ENCODE measurements around the gene ABHD17B.
A peak's percentile ranks its signal among the peaks of the same experiment; 100 is the strongest.

Gene ABHD17B

DNA sequence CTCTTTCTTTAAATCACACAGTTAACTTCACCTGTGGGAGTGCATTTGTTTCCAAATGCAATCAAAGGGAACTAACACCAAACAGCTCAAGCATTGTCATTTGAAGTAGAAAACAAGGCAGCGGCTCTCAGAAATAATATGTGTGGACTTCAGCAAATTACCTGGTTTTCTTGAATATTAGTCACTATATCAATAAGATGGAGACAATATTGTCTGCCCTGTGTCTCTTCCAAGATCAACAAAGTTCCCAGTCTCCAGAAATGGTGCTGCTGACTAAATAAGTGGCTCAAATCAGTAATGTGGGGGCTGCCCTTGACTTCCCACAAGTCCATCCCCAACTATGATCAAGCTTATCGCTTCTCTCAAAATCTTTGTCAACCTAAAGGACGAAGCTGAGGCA, 89.6 kb downstream of the ABHD17B start:
- no peak for DNase-seq (ENCODE audit: low read depth in 2 of 2)

DNA sequence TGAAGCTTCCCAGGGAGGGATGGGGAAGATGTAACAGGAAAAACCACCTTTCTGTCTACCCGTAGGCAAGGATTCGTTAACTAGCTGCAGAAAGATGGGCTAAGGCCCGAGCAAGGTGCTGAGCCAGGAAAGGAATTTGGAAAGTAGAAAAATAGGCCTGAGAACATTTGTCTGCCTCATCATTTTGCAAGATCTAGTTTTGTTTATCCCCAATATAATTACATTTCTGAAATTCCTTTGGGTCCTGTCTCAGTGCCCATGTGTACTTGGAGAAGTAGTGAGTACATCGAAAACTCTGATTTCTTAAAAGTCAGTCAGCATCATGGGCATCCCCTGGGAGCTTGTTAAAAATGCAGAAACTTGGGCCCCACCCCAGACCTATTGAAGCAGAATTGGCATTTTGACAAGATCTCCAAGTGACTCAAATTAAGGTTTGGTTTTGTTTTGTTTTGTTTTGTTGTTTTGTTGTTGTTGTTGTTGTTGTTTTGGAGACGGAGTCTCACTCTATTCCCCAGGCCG, 90.5 kb downstream of the ABHD17B start:
- no peak for DNase-seq (ENCODE audit: low read depth in 2 of 2)

DNA sequence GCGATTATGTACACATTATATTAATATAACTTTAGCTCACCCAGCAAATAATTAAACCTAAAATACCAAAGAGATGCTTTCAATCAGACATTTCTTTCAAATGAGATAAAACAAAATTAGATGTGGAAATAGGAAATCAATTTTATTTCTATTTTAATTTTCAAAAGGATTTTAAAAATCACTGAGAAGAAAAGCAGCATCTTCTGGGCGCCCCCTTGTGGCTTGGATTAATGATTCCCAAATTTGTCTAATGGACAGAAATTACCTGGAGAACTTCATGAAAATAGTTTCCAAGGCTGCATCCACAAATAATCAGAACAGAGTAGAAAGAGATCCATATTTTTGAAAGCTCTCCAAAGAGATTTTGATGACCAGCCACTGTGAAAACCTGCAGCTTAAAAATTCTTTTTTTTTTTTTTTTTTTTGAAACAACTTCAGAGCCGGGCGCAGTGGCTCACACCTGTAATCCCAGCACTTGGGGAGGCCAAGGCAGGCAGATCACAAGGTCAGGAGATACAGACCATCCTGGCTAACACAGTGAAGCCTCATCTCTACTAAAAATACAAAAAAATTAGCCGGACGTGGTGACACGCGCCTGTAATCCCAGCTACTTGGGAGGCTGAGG, 91.8 kb downstream of the ABHD17B start:
- DNase-seq (ENCODE audit: low read depth in 2 of 2), result peak; percentile 14 to 23

DNA sequence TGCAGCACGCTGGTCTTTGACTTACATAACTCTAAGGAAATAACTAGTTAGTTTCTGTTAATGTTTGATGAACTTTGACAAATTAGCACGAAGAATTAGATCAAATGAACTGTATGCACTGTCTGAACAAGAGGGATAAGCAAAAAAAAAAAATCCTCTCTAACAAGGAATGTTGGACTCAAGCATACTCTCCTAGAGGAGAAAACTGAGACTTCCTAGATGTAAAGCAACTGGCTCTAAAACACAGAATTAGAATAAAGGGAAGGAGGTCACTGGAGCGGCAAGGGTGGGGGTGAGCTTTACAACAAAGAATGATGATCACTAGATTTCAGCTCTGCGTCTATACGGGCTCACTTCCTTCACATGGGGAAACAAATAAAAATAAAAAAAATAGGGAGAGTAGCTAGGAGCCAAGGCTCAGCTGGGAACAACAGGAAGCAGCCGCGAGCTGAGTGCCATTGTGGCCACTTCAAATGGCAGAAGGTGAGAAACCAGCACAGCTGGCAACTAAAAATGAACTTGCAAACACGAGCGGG, 94.0 kb downstream of the ABHD17B start:
- no peak for DNase-seq (ENCODE audit: low read depth in 2 of 2)

Data from stimulated activated CD8-positive, alpha-beta memory T cell treated with anti-CD3 and anti-CD28 coated beads, Interleukin-7, amount 100 ng/mL, for 1 hour (primary cell).